GM12878 (cell line): ENCODE results near the gene UBE2I. TPM values are rescaled to one million over a fixed set of nuclear protein-coding genes. Genes with fewer than 3 reads are reported as not detected.

ENCODE experiments used
- ATAC-seq: fragments of 200-7000 bp; cut with Tn5 transposase; 3 replicates; pipeline ENCODE4 v1.9.1; 2020; ENCODE audit warnings: mild to moderate bottlenecking, moderate library complexity
- BruUV-seq: library from RNA; stranded (reverse); fragments of 400-500 nt; replicated peaks from 2 replicates; lab custom pipeline; 2021; lab: Mats Ljungman, UMichigan
- CTCF ChIA-PET: fragments of 300-600 bp; sonication (Branson Sonifier 250); formaldehyde crosslinking; extraction: SDS; loops from one replicate; lab custom pipeline; 2021; ENCODE audit warnings: inconsistent platforms; lab: Yijun Ruan, JAX
- POLR2A ChIA-PET: fragments of 350-600 bp; formaldehyde crosslinking; extraction: SDS; loops from one replicate; lab custom pipeline; 2021; ENCODE audit warnings: inconsistent platforms; lab: Charles Lee
- RAD21 ChIA-PET: fragments of 300-600 bp; sonication (Branson Sonifier 250); formaldehyde crosslinking; loops from one replicate; lab custom pipeline; 2023; ENCODE audit warnings: antibody characterized with exemption; ENCODE audit not compliant: unreplicated experiment; lab: Charles Lee
- SMC1A ChIA-PET: fragments of 300-600 bp; sonication (Branson Sonifier 250); formaldehyde crosslinking; loops from one replicate; lab custom pipeline; 2023; ENCODE audit not compliant: unreplicated experiment, uncharacterized antibody; lab: Charles Lee
- DNase-seq: peaks from one replicate; pipeline ENCODE4 v3.0.0-alpha.2; 2011; ENCODE audit warnings: low read depth, low spot score
- FAIRE-seq: peaks from 3 replicates; lab custom pipeline; 2011; peaks lifted over from hg19 to GRCh38; lab: Jason Lieb, UNC
- H2AFZ ChIP-seq: 2 replicates; pipeline ENCODE4 v1.6.0; 2011; ENCODE audit warnings: low read depth, low read length, control low read depth; ENCODE audit not compliant: control insufficient read depth
- H3K27ac ChIP-seq: 2 replicates; pipeline ENCODE4 v1.5.1; 2011; ENCODE audit warnings: control low read depth; ENCODE audit not compliant: control insufficient read depth, insufficient read depth
- H3K27me3 ChIP-seq, 2 experiments: replicated peaks in 1 of 2; 2 replicates each; pipeline versions ENCODE4 v1.6.0 to v1.6.1; 2011; ENCODE audit warnings: low read length in 1 of 2; ENCODE audit not compliant: control insufficient read depth in 2 of 2, insufficient read depth in 2 of 2
- H3K36me3 ChIP-seq, 2 experiments: 2 replicates each; pipeline ENCODE4 v1.5.1; 2011; ENCODE audit warnings: low read length in 1 of 2; ENCODE audit not compliant: control insufficient read depth in 2 of 2, insufficient read depth in 2 of 2
- H3K4me1 ChIP-seq: 2 replicates; pipeline ENCODE4 v1.6.1; 2011; ENCODE audit warnings: mild to moderate bottlenecking, low read length, moderate library complexity, mixed read lengths; ENCODE audit not compliant: control insufficient read depth, insufficient read depth
- H3K4me2 ChIP-seq: 2 replicates; pipeline ENCODE4 v1.6.0; 2011; ENCODE audit warnings: control low read depth; ENCODE audit not compliant: control insufficient read depth, insufficient read depth
- H3K4me3 ChIP-seq: fragments of 200-600 bp; sonication (generic); 2 replicates; pipeline ENCODE4 v1.5.1; 2016
- H3K79me2 ChIP-seq: 2 replicates; pipeline ENCODE4 v1.6.0; 2011; ENCODE audit warnings: low read length; ENCODE audit not compliant: control insufficient read depth, insufficient read depth
- H3K9ac ChIP-seq: 2 replicates; pipeline ENCODE4 v1.8.0; 2011; ENCODE audit warnings: low read length, control low read depth, mixed read lengths; ENCODE audit not compliant: control insufficient read depth, insufficient read depth
- H3K9me3 ChIP-seq: replicated peaks from 3 replicates; pipeline ENCODE4 v1.5.1; 2011; ENCODE audit warnings: mild to moderate bottlenecking, low read length; ENCODE audit not compliant: control insufficient read depth, insufficient read depth
- H4K20me1 ChIP-seq: 2 replicates; pipeline ENCODE4 v1.6.0; 2011; ENCODE audit not compliant: control insufficient read depth, insufficient read depth
- ASH2L ChIP-seq: fragments of 300-600, 200-600 bp; sonication (generic); IDR thresholded peaks from 2 replicates; pipeline ENCODE4 v1.6.1; 2017; ENCODE audit warnings: low read depth, mild to moderate bottlenecking, borderline replicate concordance
- CEBPB ChIP-seq, 2 experiments: fragments of 150-350 bp in 1 of 2; IDR thresholded peaks; 2 replicates each; pipeline ENCODE4 v1.6.1; 2012 to 2014; ENCODE audit warnings: low read depth in 2 of 2, low read length in 2 of 2, borderline replicate concordance in 1 of 2, inconsistent platforms in 1 of 2
- CHD4 ChIP-seq: fragments of 200-600 bp; sonication (generic); IDR thresholded peaks from 2 replicates; pipeline ENCODE4 v1.6.1; 2016; ENCODE audit warnings: mild to moderate bottlenecking
- ELK1 ChIP-seq: IDR thresholded peaks from 2 replicates; pipeline ENCODE4 v1.6.1; 2012; ENCODE audit warnings: low read depth, low read length, improper control_type of control experiment
- EP300 ChIP-seq, 2 experiments: fragments of 150-350 bp in 1 of 2; IDR thresholded peaks; 2 replicates each; pipeline ENCODE4 v1.6.1; 2011 to 2012; ENCODE audit warnings: low read depth in 2 of 2, low read length in 2 of 2, borderline replicate concordance in 1 of 2, improper control_type of control experiment in 1 of 2, inconsistent platforms in 1 of 2; ENCODE audit not compliant: control insufficient read depth in 1 of 2
- ESRRA ChIP-seq: IDR thresholded peaks from 2 replicates; pipeline ENCODE4 v1.6.1; 2012; ENCODE audit warnings: mild to moderate bottlenecking, low read length, improper control_type of control experiment
- EZH2 ChIP-seq: IDR thresholded peaks from 2 replicates; pipeline ENCODE4 v1.6.1; 2012; ENCODE audit warnings: low read depth, mild to moderate bottlenecking, control low read depth, inconsistent platforms, low read length, borderline replicate concordance; ENCODE audit not compliant: control insufficient read depth
- HCFC1 ChIP-seq: fragments of 150-350 bp; IDR thresholded peaks from 2 replicates; pipeline ENCODE4 v1.6.1; 2014; ENCODE audit warnings: low read length
- HDAC2 ChIP-seq: fragments of 200-600 bp; sonication (generic); IDR thresholded peaks from 2 replicates; pipeline ENCODE4 v1.6.1; 2017
- IKZF1 ChIP-seq: fragments of 450-650 bp; conservative IDR thresholded peaks from 2 replicates; pipeline ENCODE4 v1.6.1; 2017; ENCODE audit warnings: antibody characterized with exemption, mild to moderate bottlenecking
- IKZF2 ChIP-seq, 2 experiments: fragments of 450-650 bp; IDR thresholded peaks; 2 replicates each; pipeline ENCODE4 v1.6.1; 2017; ENCODE audit warnings: mild to moderate bottlenecking in 2 of 2, moderate library complexity in 2 of 2
- JUNB ChIP-seq: IDR thresholded peaks from 2 replicates; pipeline ENCODE4 v1.6.1; 2016; ENCODE audit warnings: antibody characterized with exemption, mild to moderate bottlenecking
- LARP7 ChIP-seq: fragments of 450-650 bp; IDR thresholded peaks from 2 replicates; pipeline ENCODE4 v1.6.1; 2017; ENCODE audit warnings: mild to moderate bottlenecking
- NFXL1 ChIP-seq: fragments of 450-650 bp; IDR thresholded peaks from 2 replicates; pipeline ENCODE4 v1.6.1; 2017; ENCODE audit warnings: antibody characterized with exemption, mild to moderate bottlenecking, borderline replicate concordance
- PAX8 ChIP-seq: fragments of 450-650 bp; IDR thresholded peaks from 2 replicates; pipeline ENCODE4 v1.6.1; 2017; ENCODE audit warnings: mild to moderate bottlenecking, moderate library complexity
- POLR2A ChIP-seq: IDR thresholded peaks from 2 replicates; pipeline ENCODE4 v1.6.1; 2011; ENCODE audit warnings: low read depth, mild to moderate bottlenecking, low read length
- POLR2AphosphoS2 ChIP-seq: IDR thresholded peaks from 2 replicates; pipeline ENCODE4 v1.6.1; 2011; ENCODE audit warnings: low read depth, mild to moderate bottlenecking, low read length, improper control_type of control experiment, moderate library complexity
- RCOR1 ChIP-seq: conservative IDR thresholded peaks from 2 replicates; pipeline ENCODE4 v1.6.1; 2012; ENCODE audit warnings: low read depth, low read length, improper control_type of control experiment
- SMAD5 ChIP-seq: IDR thresholded peaks from 2 replicates; pipeline ENCODE4 v1.6.1; 2016; ENCODE audit warnings: antibody characterized with exemption, low read depth
- STAT1 ChIP-seq: fragments of 450-650 bp; conservative IDR thresholded peaks from 2 replicates; pipeline ENCODE4 v1.6.1; 2014; ENCODE audit warnings: antibody characterized with exemption, mild to moderate bottlenecking
- ZBTB33 ChIP-seq: fragments of 450-650 bp; IDR thresholded peaks from 2 replicates; pipeline ENCODE4 v1.6.1; 2017; ENCODE audit warnings: mild to moderate bottlenecking
- ZNF622 ChIP-seq: fragments of 450-650 bp; IDR thresholded peaks from 2 replicates; pipeline ENCODE4 v1.6.1; 2017; ENCODE audit warnings: mild to moderate bottlenecking, inconsistent platforms
- WGBS: methylation state at CpG from one replicate; pipeline ENCODE4 v1.1.6; 2016; ENCODE audit warnings: low lambda C conversion rate; ENCODE audit not compliant: insufficient replicate concordance, insufficient coverage; ENCODE audit errors: missing lambda C conversion rate; 5-methylcytosine and 5-hydroxymethylcytosine counted together
- in situ Hi-C: fragments of 300-500 bp; cut with MboI; formaldehyde crosslinking; loops from 9 replicates; pipeline ENCODE4 v1.14.3; 2018; ENCODE audit warnings: mixed read lengths
- intact Hi-C: fragments of 100-400 bp; cut with micrococcal nuclease; formaldehyde crosslinking; loops from one replicate; pipeline ENCODE4 v1.14.2; 2022; ENCODE audit not compliant: unreplicated experiment
- polyA plus RNA-seq, 11 experiments: library from polyadenylated mRNA; depleted of rRNA in 4 of 11; unstranded in 6 of 11; stranded (reverse) in 5 of 11; fragments of >200 nt; fragmentation: Nextera tagmentation in 4 of 11; fragmentation: Illumina TruSeq in 1 of 11; extraction: Ambion mirVana in 4 of 11; extraction: Trizol in 1 of 11; gene quantifications; 1 replicate in 1 of 11; 2 replicates in 10 of 11; pipeline versions ENCODE4 v1.2.1 to v1.2.3, GENCODE V29; 2011 to 2016; ENCODE audit warnings: inconsistent platforms in 2 of 11, missing spikeins in 2 of 11, low read depth in 1 of 11
- total RNA-seq, 4 experiments: library from RNA; depleted of rRNA in 3 of 4; stranded (reverse); fragments of >200 nt in 3 of 4; fragmentation: Illumina TruSeq in 1 of 4; extraction: Trizol in 1 of 4; gene quantifications; 2 replicates each; pipeline versions ENCODE4 v1.2.1 to v1.2.3, GENCODE V29; 2013 to 2021
- TF ChIP-seq, protein P1 (sequence below): IDR thresholded peaks from 2 replicates; pipeline ENCODE4 v1.6.1; 2012; ENCODE audit warnings: low read depth, low read length, improper control_type of control experiment

The UBE2I gene
- total and polyA plus RNA-seq, 10 of the 15 experiments (the other 5 are each of a cell fraction or from before 2014, with no cell fraction given), result 47.5 to 243 (median 194) TPM

DNA sequence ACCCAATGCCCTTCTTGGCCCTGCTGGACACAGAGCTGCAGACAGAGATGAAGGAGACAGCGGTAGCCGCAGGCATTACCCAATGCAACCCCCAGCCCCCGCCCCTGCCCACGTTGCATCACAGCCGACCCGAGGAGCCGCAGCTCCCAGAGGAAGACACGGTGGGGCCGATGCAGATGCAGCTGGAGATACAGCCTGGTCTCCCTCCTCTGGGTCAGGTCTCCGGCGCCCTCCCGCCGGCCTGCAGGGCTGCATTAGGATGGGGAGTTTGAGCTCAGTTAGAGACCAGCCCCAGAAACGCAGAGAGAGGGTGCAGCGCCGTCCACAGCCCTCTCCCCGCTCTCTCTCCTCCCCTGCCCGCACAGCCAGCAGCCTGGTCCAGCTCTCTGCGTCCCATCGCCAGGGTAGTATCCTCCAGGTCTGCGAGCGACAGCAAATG is 19.4 kb upstream of the UBE2I start (continued):
- TF ChIP-seq ESRRA (no peak), EZH2 (no peak), JUNB (no peak), IKZF1 (no peak), HCFC1 (no peak), HDAC2 (no peak), ZBTB33 (no peak), CEBPB (IDR thresholded peaks at IDR 0.05; ENCODE audit: borderline replicate concordance in 1 of 2, low read depth in 2 of 2, low read length in 2 of 2) (no peak)

GRCh38 chr16:1290860-1291575 is 18.4 kb upstream of the UBE2I start:
- BruUV-seq, result no TSS peak
- CTCF ChIA-PET, result interaction anchor here (2.0 kb wide), 1 partner anchor 10 kb away, joined by 7 read pairs; no protein-coding TSS in a partner anchor
- H3K4me3 ChIP-seq, result no peak overlapping the region
- SMC1A ChIA-PET, result no interaction called here
- H3K9ac ChIP-seq, result no peak overlapping the region
- no peak for ATAC-seq
- no peaks in the 10 kb centered on the region for H4K20me1 ChIP-seq
- RAD21 ChIA-PET, result no interaction called here
- H3K4me2 ChIP-seq, result no peak overlapping the region
- 56% methylated on average over 27 of the region's 29 CpGs for WGBS
- H3K4me1 ChIP-seq, result no peaks in the 10 kb centered on the region
- no peaks in the 10 kb centered on the region for H3K79me2 ChIP-seq
- no peaks in the 10 kb centered on the region for H3K9me3 ChIP-seq
- H3K27me3 ChIP-seq, result no peaks in the 10 kb centered on the region; a peak in 2 of 4 replicates
- intact Hi-C loops, result no loop called here
- H3K36me3 ChIP-seq, result no peaks in the 10 kb centered on the region
- no peak overlapping the region for H2AFZ ChIP-seq
- POLR2A ChIA-PET, result no interaction called here
- FAIRE-seq, result no peak
- no peak for DNase-seq
- in situ Hi-C loops, result no loop called here
- H3K27ac ChIP-seq, result no peak overlapping the region
- TF ChIP-seq POLR2AphosphoS2, result no peak
- TF ChIP-seq PAX8, result no peak
- TF ChIP-seq ELK1, result no peak
- no peak for TF ChIP-seq IKZF1
- no peak for TF ChIP-seq CHD4
- TF ChIP-seq ZNF622, result no peak
- TF ChIP-seq SMAD5, result no peak
- TF ChIP-seq RCOR1, result no peak
- no peak for TF ChIP-seq ASH2L
- no peak for TF ChIP-seq LARP7
- TF ChIP-seq EP300 (IDR thresholded peaks at IDR 0.05; ENCODE audit: borderline replicate concordance in 1 of 2, control insufficient read depth in 1 of 2, low read depth in 2 of 2, low read length in 2 of 2), result no peak
- TF ChIP-seq EZH2, result no peak
- no peak for TF ChIP-seq POLR2A
- TF ChIP-seq, protein P1, sequence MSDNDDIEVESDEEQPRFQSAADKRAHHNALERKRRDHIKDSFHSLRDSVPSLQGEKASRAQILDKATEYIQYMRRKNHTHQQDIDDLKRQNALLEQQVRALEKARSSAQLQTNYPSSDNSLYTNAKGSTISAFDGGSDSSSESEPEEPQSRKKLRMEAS, result no peak
- TF ChIP-seq IKZF2 (IDR thresholded peaks at IDR 0.05), result no peak
- no peak for TF ChIP-seq STAT1
- TF ChIP-seq NFXL1, result no peak
